ENCODE measurements around the gene SCARF1.

Gene SCARF1

DNA sequence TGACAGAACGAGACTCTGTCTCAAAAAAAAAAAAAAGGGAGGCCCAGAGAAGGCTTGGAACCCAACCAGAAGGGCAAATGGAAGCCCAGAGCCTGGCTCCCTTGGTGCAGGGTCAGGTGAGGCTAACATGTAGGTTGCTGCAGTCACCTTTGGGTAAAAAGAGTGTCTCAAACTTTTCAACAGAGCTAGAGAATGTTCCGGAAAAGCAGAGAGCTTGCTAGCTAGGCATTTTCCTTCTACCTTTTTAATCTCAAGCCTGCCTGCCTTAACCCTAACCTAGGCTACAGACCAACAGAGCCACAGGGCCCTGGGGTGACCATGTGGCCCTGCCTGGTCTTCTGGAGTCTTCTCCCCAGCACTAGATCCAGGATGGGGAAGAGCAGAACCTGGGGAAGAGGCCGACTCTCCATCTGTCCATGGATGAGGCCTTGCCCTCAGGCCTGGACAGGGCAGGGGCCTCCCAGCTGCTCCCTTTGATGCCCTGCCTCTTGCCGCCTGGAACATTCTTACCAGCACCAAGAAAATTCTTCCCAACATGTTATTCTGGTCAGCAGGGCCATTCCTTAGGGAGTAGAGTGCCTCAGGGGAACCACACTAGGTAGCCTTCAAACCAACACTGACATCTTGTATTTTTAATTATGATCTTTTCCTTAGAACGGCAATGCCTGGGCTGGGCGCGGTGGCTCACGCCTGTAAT lies 47.0 kb downstream of the SCARF1 start:
- DNase-seq (ENCODE audit: low spot score), result no peak

- DNase-seq (ENCODE audit: low spot score), result no peak
These were observed 47.6 kb downstream of the SCARF1 start for GRCh38 chr17:1597861-1598342.

DNA sequence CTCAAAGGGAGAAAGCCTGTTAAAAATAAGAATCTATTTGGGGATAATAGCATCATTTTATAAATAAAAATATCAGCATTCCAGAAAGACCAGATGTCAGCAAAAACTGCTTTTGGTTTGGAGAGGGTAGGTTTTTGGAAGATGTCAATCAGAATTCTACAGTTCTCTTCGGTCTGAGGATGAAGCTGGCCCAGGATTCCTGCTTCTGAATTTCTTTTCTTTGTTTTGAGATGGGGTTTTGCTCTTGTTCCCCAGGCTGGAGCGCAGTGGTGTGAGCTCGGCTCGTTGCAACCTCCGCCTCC lies 52.0 kb downstream of the SCARF1 start:
- no peak for DNase-seq (ENCODE audit: low spot score)

GRCh38 chr17:1592751-1593629 lies 52.5 kb downstream of the SCARF1 start:
- no peak for DNase-seq (ENCODE audit: low spot score)

DNA sequence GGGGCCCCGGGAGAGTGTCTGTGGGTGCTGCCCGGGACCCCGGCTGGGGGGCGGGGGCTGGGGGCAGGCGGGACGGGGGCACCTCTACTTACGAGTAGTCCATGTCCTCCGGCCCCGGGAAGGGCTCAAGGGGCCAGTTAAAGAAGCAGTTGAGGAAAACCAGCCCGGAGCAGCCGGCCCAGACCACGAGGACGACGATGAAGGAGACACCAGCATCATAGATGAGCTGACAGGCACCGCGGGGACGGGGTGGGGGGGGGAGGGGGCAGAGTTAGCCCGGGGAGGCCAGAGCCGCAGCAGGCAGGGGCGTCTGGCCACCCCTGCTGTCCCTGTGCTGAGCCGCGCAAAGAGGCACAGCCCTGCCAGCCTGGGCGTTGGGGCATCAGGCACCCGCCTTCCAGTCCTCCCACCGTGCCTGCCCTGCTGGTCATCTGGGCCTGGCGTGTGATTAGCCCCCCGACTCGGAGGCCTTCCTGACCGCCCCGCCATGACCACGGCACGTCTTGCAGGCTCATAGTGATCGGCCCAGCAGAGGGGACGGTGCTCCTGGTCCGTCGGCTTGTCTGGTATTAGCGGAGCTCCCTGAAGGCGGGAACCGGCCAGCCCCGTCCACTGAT lies 54.0 kb downstream of the SCARF1 start:
- no peak for DNase-seq (ENCODE audit: low spot score)

DNA sequence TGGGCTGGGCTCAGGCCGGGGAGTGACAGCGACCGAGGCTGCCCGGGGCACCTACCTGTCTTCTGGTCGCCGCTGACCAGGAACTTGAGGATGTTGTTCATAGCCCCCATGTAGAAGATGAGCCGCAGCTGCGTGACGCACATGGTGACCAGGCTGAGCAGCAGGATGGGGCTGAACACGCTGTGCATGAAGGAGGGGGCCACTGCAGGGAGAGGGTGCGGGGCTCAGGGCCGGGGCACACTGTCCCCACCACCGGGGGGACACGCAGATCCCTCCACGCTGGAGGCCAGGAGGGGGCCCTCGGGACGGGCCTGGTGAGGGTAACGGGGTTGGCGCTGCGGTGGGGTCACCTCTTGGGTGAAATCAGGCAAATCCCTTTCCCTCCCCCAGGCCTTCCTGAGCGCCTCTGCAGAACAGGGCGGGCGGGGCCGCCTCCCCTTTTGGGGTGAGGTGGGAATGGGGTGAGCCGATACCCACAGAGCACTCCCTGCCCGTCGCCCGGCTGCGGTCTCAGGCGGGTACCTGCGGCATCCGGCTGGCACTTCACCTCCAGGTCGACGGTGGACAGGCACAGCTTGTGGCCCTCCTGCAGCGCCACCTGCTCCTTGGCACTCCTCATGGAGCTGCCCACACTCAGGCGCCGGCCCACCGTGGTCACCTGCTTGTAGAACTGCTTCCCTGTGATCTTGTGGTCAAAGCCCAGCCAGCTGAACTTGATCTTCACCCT lies 54.6 kb downstream of the SCARF1 start:
- no peak for DNase-seq (ENCODE audit: low spot score)

GRCh38 chr17:1590029-1590746 lies 55.3 kb downstream of the SCARF1 start:
- no peak for DNase-seq (ENCODE audit: low spot score)

DNA sequence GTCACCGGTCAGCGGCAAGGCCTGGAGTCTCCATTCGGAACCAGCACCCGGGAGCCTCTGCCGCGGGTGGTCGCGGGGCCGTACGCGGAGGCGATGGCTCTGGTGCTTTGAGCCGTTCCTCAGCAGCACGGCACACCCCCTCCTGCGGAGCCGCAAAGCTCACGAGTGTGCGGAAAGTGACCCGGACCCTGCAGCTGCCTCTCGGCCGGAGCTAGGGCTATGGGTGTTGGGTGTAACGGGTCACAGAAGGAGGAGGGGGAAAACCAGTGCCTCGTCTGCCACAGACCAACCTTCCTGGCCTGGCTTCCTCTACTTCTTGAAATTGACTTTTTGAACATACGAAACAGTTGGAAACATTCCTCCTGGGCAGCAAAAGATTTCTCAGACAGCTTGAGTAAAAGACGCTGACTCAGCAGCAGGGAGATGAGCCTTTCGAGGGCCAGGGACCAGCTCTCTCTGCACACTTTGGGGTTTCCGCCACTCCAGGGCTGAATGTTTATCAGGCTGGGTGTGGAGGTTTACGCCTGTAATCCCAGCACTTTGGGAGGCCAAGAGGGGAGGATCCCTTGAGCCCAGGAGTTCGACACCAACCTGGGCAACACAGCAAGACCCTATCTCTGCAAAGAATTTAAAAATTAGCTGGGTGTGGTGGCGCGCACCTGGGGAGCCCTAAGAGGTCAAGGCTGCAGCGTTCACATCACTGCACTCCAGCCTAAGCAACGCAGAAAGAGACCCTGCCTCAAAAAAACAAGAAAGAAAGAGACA lies 56.5 kb downstream of the SCARF1 start:
- DNase-seq (ENCODE audit: low spot score), result no peak

GRCh38 chr17:1584167-1584566 lies 61.4 kb downstream of the SCARF1 start:
- no peak for DNase-seq (ENCODE audit: low spot score)

All from ecto neural progenitor cell (in vitro differentiated cells).